ENCODE results near the gene YBEY. TPM values are rescaled to one million over a fixed set of nuclear protein-coding genes. Genes with fewer than 3 reads are reported as not detected.
A peak's percentile ranks its signal among the peaks of the same experiment; 100 is the strongest.
"Not testable (repeated sequence)": the region's sequence is repeated elsewhere in the genome, so short reads cannot be mapped to it uniquely, and the experiment has no call there.

Gene YBEY
- total RNA-seq, 1 experiment from 2014 or later: 16.1 TPM

- Histone ChIP-seq H3K36me3 (peaks cover 58% of the 10 kb centered on the region), H3K4me3 (no peak overlapping the region), H3K9me3 (replicated peaks) (no peaks in the 10 kb centered on the region), H3K4me1 (0 out of 2 replicates have a peak, but pooled peaks cover 2% of the 10 kb centered on the region), H3K27ac (no peak overlapping the region), H3K27me3 (no peaks in the 10 kb centered on the region)
- DNase-seq: no peak
Observed at GRCh38 chr21:46304955-46305354, 18.8 kb downstream of the YBEY start.

GRCh38 chr21:46307625-46308024 is 21.5 kb downstream of the YBEY start:
- Histone ChIP-seq H3K9me3 (replicated peaks) (no peaks in the 10 kb centered on the region), H3K4me3 (no peak overlapping the region), H3K4me1 (0 out of 2 replicates have a peak, but pooled peaks cover 2% of the 10 kb centered on the region), H3K27me3 (no peaks in the 10 kb centered on the region), H3K27ac (no peak overlapping the region), H3K36me3 (peaks cover 58% of the 10 kb centered on the region)
- DNase-seq: no peak

DNA sequence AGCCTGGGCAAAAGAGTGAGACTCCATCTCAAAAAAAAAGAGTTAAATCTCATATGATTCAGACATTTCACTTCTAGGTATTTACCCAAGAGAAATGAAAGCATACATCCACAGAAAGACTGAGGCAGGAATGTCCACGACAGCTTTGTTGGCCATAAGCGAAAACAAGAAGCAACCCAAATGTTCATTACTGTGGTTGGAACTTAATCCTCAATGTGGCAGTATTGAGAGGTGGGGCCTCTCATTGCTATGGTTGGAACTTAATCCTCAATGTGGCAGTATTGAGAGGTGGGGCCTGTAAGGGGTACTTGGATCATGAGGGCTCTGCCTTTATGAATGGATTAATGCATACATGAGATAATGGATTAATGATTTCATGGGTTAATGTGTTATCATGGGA is 22.3 kb downstream of the YBEY start:
- H3K36me3 ChIP-seq: peaks cover 59% of the 10 kb centered on the region

GRCh38 chr21:46310260-46310659 is 24.1 kb downstream of the YBEY start:
- not testable (repeated sequence) for H3K4me3 ChIP-seq; H3K27ac ChIP-seq; DNase-seq; H3K9me3 ChIP-seq (replicated peaks); H3K27me3 ChIP-seq; H3K4me1 ChIP-seq
- peaks cover 59% of the 10 kb centered on the region for H3K36me3 ChIP-seq

More for the DNA sequence above, 22.3 kb downstream of the YBEY start:
- H3K4me1 ChIP-seq: 0 out of 2 replicates have a peak, but pooled peaks cover 2% of the 10 kb centered on the region
- H3K4me3 ChIP-seq: no peak overlapping the region
- H3K27ac ChIP-seq: no peak overlapping the region
- H3K9me3 ChIP-seq (replicated peaks): no peaks in the 10 kb centered on the region
- H3K27me3 ChIP-seq: no peaks in the 10 kb centered on the region
- DNase-seq: no peak

DNA sequence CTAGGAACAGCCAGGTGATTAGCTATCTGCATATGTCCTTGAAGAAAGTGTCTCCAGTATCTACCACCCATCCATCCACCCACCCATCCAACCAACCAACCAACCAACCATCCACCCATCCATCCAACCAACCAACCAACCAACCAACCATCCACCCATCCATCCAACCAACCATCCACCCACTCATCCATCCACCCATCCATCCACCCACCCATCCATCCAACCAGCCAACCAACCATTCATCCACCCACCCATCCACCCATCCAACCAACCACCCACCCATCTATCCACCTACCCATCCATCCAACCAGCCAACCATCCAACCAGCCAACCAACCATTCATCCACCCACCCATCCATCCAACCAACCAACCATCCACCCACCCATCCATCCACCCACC is 25.4 kb downstream of the YBEY start:
- H3K27ac ChIP-seq: no peak overlapping the region
- H3K4me3 ChIP-seq: no peak overlapping the region
- 0 out of 2 replicates have a peak, but pooled peaks cover 2% of the 10 kb centered on the region for H3K4me1 ChIP-seq
- no peaks in the 10 kb centered on the region for H3K9me3 ChIP-seq (replicated peaks)
- no peaks in the 10 kb centered on the region for H3K27me3 ChIP-seq
- DNase-seq: no peak
- peaks cover 60% of the 10 kb centered on the region for H3K36me3 ChIP-seq

DNA sequence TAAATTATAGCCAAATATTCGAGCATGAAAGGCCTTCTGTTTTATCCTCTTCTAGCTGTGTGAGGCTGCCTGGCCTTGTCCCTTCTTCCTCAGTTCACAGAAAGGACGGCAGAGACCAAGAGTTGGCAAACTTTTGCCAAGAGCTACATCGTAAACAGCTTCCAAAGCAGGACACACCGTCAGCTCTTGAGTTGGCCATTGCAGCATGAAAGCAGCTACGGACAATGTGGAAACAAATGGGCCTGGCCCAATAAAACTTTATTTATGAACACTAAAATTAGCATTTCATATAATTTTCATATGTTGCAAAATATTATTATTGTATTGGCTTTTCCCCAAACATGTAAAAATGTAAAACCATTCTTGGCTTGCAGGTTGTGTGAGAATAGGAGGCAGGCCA is 26.8 kb downstream of the YBEY start:
- Histone ChIP-seq H3K27me3 (no peaks in the 10 kb centered on the region), H3K4me1 (no peaks in the 10 kb centered on the region), H3K27ac (no peak overlapping the region), H3K36me3 (peaks cover 54% of the 10 kb centered on the region), H3K9me3 (replicated peaks) (no peaks in the 10 kb centered on the region), H3K4me3 (no peak overlapping the region)
- no peak for DNase-seq

DNA sequence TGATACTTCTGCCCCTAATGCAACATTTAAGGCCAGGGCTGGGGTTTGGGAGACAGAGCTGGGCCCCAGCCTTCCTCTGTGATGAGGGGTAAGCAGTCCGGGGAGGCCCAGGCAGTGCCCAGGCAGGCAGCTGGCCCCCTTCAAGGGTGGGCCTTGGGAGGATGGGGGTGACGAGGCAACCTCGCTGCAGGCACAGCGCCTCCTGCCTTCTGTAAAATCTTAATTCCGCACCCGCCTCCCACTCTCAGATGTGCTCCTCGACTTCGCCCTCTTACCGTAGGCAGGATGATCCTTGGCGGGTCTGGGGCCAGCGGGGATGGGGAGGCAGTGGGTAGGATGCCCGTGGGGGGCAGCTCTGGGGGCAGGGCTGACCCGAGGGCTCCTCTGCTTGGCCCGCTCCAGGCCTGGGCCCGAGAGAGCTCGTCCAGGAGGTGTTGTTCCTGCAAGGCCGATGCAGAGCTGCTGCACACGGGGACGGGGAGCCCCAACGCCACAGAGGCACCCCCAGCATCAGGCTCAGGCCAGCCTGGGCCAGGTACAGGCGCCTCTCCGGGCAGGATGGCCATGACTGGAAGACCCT is 28.4 kb downstream of the YBEY start:
- no peak overlapping the region for H3K27ac ChIP-seq
- H3K4me1 ChIP-seq: no peaks in the 10 kb centered on the region
- no peak overlapping the region for H3K4me3 ChIP-seq
- no peaks in the 10 kb centered on the region for H3K27me3 ChIP-seq
- H3K9me3 ChIP-seq (replicated peaks): no peaks in the 10 kb centered on the region
- peaks cover 47% of the 10 kb centered on the region for H3K36me3 ChIP-seq
- DNase-seq: no peak

- peaks cover 36% of the 10 kb centered on the region for H3K36me3 ChIP-seq
- no peaks in the 10 kb centered on the region for H3K4me1 ChIP-seq
- no peaks in the 10 kb centered on the region for H3K9me3 ChIP-seq (replicated peaks)
- H3K4me3 ChIP-seq: no peak overlapping the region
- H3K27me3 ChIP-seq: no peaks in the 10 kb centered on the region
- no peak for DNase-seq
- H3K27ac ChIP-seq: no peak overlapping the region
Observed at GRCh38 chr21:46316708-46317324, 30.7 kb downstream of the YBEY start.

- no peak overlapping the region for H3K4me3 ChIP-seq
- no peaks in the 10 kb centered on the region for H3K27me3 ChIP-seq
- H3K4me1 ChIP-seq: no peaks in the 10 kb centered on the region
- no peaks in the 10 kb centered on the region for H3K9me3 ChIP-seq (replicated peaks)
- no peak overlapping the region for H3K27ac ChIP-seq
- H3K36me3 ChIP-seq: peaks cover 38% of the 10 kb centered on the region
- no peak for DNase-seq
Observed at GRCh38 chr21:46317710-46318463, 31.7 kb downstream of the YBEY start.

GRCh38 chr21:46318464-46318845 is 32.3 kb downstream of the YBEY start:
- Histone ChIP-seq H3K27ac (no peak overlapping the region), H3K4me3 (no peak overlapping the region), H3K27me3 (no peaks in the 10 kb centered on the region), H3K4me1 (no peaks in the 10 kb centered on the region), H3K9me3 (replicated peaks) (no peaks in the 10 kb centered on the region), H3K36me3 (peaks cover 33% of the 10 kb centered on the region)
- no peak for DNase-seq

- H3K27me3 ChIP-seq: no peaks in the 10 kb centered on the region
- H3K4me1 ChIP-seq: no peaks in the 10 kb centered on the region
- no peaks in the 10 kb centered on the region for H3K9me3 ChIP-seq (replicated peaks)
- H3K4me3 ChIP-seq: no peak overlapping the region
- no peak overlapping the region for H3K27ac ChIP-seq
- H3K36me3 ChIP-seq: peaks cover 33% of the 10 kb centered on the region
- DNase-seq: no peak
Observed at GRCh38 chr21:46319186-46319585, 33.0 kb downstream of the YBEY start.

DNA sequence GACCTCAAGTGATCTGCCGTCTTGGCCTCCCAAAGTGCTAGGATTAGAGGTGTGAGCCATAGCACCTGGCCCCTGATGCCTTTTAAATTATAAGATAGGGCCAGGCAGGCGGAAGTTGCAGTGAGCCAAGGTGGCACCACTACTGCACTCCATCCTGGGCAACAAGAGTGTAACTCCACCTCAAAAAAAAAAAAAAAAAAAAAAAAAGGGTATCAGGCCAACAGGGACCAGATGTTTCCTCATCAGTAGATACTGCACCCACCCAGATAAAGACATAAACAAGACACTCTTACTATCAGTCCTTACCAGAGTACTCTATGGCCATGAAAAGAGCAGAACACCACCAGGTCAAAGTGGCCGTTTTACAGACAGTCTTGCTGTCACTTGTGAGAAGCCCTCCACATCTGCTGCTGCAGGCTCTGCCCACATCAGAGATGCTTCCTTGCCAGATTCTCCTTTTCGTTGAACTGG is 34.2 kb downstream of the YBEY start:
- Histone ChIP-seq H3K27me3 (no peaks in the 10 kb centered on the region), H3K4me1 (no peaks in the 10 kb centered on the region), H3K4me3 (no peak overlapping the region), H3K36me3 (peaks cover 27% of the 10 kb centered on the region), H3K27ac (no peak overlapping the region), H3K9me3 (replicated peaks) (no peaks in the 10 kb centered on the region)
- DNase-seq: no peak

- peaks cover 16% of the 10 kb centered on the region for H3K36me3 ChIP-seq
- H3K9me3 ChIP-seq (replicated peaks): no peaks in the 10 kb centered on the region
- peak overlapping the region; percentile 98 for H3K27ac ChIP-seq
- peak in 1 of 2 experiments; percentile 37 for DNase-seq
- peak overlapping the region; percentile 99 for H3K4me3 ChIP-seq
- H3K4me1 ChIP-seq: peaks cover 5% of the 10 kb centered on the region
- H3K27me3 ChIP-seq: no peaks in the 10 kb centered on the region
Observed at GRCh38 chr21:46322351-46323226, 36.4 kb downstream of the YBEY start.

DNA sequence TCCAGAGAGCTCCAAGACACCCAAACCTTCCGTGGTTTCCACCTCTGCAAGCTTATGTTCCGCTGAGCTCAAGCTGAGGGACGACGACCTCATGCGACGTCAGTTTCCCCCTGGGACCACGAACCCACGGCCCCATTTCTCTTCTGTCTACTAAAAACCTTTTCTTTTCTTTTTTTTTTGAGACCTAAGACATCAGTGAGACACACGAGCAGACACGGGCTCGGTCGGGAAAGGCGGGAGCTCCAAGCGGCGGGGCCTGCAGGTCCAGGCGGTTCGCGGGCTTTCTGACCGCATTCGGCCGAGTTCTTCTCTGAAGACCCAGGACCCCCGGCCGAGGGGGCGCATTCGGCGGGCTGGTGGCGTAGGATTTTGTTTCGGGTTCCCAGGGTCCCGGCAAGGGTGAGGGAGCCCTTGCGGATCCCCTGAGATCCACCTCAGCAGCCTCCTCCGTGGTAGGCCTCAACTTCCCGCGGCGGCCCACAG is 37.1 kb downstream of the YBEY start:
- H3K4me1 ChIP-seq: peaks cover 5% of the 10 kb centered on the region
- no peak for DNase-seq
- peak overlapping the region; percentile 99 for H3K4me3 ChIP-seq

More for the DNA sequence above, 37.1 kb downstream of the YBEY start:
- H3K27ac ChIP-seq: peak overlapping the region; percentile 98
- no peaks in the 10 kb centered on the region for H3K9me3 ChIP-seq (replicated peaks)
- H3K36me3 ChIP-seq: peaks cover 16% of the 10 kb centered on the region
- no peaks in the 10 kb centered on the region for H3K27me3 ChIP-seq

Measured in SJCRH30 (cell line).